ENCODE measurements around the gene GBGT1. TPM values are rescaled to one million over a fixed set of nuclear protein-coding genes. Genes with fewer than 3 reads are reported as not detected.

GBGT1 gene
- total RNA-seq, 4 donors from 2014 or later: 11.3 to 18.0 (median 15.6) TPM

DNA sequence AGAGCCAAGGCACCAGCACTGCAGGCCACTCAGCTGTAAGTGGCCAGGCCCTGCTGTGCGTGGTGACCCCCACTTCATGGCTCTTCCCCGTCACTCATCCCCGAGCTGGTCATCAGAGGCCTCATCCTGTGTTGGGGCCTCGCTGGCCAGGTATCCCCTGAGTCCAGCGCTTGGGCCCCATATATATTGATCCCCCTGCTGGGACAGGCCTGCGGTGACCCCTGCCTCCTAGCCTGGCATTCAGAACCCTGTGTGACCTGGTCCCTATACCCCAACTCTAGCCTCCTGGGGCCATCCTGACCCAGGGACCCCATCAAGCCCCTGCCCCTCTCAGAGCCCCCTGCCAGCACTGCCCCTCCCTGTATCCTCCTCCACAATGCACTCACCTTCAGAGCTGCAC, 12.7 kb downstream of the GBGT1 start:
- ATAC-seq: no peak
- H3K4me1 ChIP-seq: peaks cover 0 to 42% (median 13%) of the 10 kb centered on the region in 3 donors
- H3K27me3 ChIP-seq: no peaks in the 10 kb centered on the region
- H3K36me3 ChIP-seq: peaks cover 0 to 16% of the 10 kb centered on the region in 2 donors
- peak overlapping the region in 2 of 4 donors; percentile 92 to 93 for H3K27ac ChIP-seq
- no peaks in the 10 kb centered on the region for H3K9me3 ChIP-seq
- WGBS, 2 donors (ENCODE audit: low coverage in 1 of 2): 95% methylated on average over 5 of the region's 6 CpGs; no CpG with 5 or more reads in 1 of the 2 donors
- no peak for TF ChIP-seq POLR2A (IDR thresholded peaks at IDR 0.05)
- TF ChIP-seq, protein P1, sequence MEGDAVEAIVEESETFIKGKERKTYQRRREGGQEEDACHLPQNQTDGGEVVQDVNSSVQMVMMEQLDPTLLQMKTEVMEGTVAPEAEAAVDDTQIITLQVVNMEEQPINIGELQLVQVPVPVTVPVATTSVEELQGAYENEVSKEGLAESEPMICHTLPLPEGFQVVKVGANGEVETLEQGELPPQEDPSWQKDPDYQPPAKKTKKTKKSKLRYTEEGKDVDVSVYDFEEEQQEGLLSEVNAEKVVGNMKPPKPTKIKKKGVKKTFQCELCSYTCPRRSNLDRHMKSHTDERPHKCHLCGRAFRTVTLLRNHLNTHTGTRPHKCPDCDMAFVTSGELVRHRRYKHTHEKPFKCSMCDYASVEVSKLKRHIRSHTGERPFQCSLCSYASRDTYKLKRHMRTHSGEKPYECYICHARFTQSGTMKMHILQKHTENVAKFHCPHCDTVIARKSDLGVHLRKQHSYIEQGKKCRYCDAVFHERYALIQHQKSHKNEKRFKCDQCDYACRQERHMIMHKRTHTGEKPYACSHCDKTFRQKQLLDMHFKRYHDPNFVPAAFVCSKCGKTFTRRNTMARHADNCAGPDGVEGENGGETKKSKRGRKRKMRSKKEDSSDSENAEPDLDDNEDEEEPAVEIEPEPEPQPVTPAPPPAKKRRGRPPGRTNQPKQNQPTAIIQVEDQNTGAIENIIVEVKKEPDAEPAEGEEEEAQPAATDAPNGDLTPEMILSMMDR (IDR thresholded peaks at IDR 0.05): no peak
- no peak for TF ChIP-seq EP300 (IDR thresholded peaks at IDR 0.05)
- H3K4me3 ChIP-seq: no peak overlapping the region

DNA sequence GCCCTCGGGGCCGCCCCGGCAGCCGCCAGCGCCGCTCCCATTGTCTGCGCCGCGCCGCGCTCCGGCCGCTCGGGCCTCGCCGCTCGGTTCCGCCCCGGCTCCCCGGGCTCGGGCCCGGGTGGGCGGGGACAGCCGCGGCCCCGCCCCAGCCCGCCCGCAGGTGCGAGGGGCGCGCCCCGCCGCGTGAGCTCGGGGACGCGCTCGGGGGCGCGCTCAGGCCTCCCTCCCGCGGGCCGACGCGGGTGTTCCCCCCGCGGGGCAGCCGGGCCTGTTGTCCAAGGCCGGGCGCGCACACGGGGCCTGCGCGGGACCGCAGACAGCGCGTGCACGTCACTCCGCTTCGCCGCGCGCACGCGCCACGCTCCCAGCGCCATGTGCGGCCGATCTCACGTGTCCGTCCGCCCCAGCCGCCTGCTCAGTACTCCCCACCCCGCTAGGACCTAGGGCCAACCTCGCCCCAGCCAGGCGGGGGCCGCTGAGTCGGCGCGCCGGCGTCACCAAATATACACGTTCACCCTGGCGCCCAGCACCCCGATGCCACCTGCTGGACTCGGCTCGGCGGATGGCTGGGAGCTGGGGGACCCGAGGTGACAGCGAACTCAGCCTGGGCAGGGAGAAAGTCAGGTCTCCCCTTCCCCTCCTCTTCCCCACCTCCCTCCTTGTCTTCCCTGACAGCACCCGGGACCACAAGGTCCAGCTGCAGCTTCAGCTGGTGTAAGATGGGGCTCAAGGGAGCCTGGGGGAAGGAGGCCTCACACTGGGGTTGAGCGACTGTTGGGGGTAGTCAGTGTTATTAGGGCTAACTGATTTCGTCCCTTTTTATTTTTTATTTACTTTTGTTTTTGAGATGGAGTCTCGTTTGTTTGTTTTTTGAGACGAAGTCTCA, 14.3 kb downstream of the GBGT1 start:
- peaks cover 0 to 56% (median 20%) of the 10 kb centered on the region in 3 donors for H3K4me1 ChIP-seq
- H3K9me3 ChIP-seq: no peaks in the 10 kb centered on the region
- peak overlapping the region; percentile 37 to 73 for H3K4me3 ChIP-seq
- H3K36me3 ChIP-seq: no peaks in the 10 kb centered on the region
- peak; percentile 89 for ATAC-seq
- H3K27ac ChIP-seq: peak overlapping the region; percentile 79 to 93 (median 92)
- 31 to 47% methylated on average over 3 to 4 of the region's 95 CpGs for WGBS, 2 donors (ENCODE audit: low coverage in 1 of 2)
- H3K27me3 ChIP-seq: no peaks in the 10 kb centered on the region
- TF ChIP-seq, protein P1 (IDR thresholded peaks at IDR 0.05): peak in 3 of 4 experiments; percentile 24 to 53 (median 53)
- TF ChIP-seq POLR2A (IDR thresholded peaks at IDR 0.05): peak; percentile 44 to 54
- peak; percentile 82 for TF ChIP-seq POLR2AphosphoS5 (IDR thresholded peaks at IDR 0.05)
- no peak for TF ChIP-seq EP300 (IDR thresholded peaks at IDR 0.05)

DNA sequence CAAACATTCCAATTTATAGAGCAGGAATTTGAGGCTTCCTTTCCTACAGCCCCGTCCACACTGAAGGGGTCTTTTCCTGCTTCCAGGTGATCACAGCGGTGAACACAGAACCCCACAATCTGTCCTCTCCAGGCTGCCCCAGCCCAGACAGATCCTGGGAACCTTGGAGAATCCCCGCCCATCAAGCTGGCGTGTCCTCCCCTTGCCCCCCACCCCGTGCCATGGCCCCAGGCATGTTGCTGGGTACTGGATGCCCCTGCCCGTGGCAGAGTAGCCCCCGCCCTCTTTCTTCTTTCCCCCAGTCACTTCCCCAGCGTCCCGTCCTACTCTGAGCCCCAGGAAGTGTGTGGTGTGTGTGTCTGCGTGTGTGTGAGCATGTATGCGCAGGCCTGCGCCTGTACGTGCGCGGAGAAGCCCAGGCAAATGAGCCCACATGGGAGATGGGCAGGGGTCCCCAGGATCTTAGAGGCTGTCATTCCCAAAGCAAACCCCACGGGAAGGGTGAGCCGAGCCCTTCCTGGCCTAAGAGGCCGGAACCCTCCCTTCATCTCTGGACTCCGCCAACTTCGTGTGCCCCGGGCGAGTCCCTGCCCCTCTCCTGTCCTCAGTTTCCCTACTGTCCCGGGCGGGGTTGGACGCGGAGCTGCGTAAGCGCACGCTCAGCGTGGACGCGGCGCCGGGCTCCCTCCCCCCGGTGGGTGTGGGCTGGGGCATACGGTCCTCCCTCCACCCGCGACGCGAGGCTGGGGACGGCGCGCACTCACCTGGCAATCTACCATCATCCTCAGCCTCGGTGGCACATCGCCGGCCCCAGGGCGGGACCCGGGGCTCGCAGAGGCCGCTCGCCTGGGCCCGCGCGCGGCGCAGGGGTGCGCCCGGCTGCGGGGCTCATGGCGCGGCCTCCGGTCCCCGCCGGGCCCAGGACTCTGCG, 15.2 kb downstream of the GBGT1 start:
- TF ChIP-seq, protein P1 (IDR thresholded peaks at IDR 0.05): no peak
- TF ChIP-seq POLR2AphosphoS5 (IDR thresholded peaks at IDR 0.05): peak; percentile 40
- Histone ChIP-seq H3K9me3 (no peaks in the 10 kb centered on the region), H3K4me1 (peaks cover 0 to 65% (median 26%) of the 10 kb centered on the region in 3 donors), H3K27ac (peak overlapping the region; percentile 49 to 93 (median 92)), H3K27me3 (no peaks in the 10 kb centered on the region), H3K4me3 (peak overlapping the region; percentile 37 to 73), H3K36me3 (no peaks in the 10 kb centered on the region)
- WGBS, 2 donors (ENCODE audit: low coverage in 1 of 2): 0% methylated on average over 4 of the region's 65 CpGs; no CpG with 5 or more reads in 1 of the 2 donors
- peak; percentile 33 for ATAC-seq

DNA sequence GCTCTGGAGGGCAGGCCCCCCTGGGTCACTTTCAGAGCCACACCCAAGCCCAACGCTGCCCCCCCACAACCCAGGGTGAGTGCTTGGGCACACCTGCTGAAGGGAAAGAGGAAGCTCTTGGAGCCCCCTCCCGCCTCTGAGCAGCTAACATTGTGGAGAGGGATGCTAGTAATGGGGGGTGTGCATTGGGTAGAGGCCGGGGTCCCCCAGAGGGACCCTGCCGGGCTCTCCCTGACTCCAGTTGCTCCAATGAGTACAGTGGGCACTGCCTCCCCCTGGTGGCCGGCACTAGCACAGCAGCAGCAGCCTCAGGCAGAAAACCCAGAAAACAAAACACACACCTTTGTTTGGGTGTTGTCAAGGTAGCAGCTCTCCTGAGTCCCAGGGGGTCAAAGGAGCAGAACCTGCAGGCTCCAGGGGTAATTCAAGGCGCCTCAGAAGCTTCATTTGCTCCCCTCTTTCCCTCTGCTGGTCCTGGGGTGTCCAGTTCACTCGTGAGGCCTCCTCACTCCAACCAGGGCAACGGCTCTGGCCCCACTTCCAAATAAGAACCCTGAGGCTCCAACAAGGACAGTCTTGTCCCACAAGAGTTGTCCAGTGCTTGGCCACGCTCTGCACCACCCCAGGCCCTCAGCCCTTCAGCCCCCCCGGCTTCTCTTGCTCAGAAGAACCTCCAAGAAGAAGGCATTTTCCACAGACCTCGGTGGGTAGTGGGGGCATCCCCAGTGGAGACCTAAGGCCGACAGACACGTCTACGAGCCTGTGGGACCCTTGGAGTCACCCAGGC, 16.1 kb downstream of the GBGT1 start:
- no peak for ATAC-seq
- peak overlapping the region; percentile 49 to 93 (median 92) for H3K27ac ChIP-seq
- WGBS, 2 donors (ENCODE audit: low coverage in 1 of 2): 13% methylated on average over 3 of the region's 14 CpGs; no CpG with 5 or more reads in 1 of the 2 donors
- TF ChIP-seq EP300 (IDR thresholded peaks at IDR 0.05) (no peak), POLR2A (IDR thresholded peaks at IDR 0.05) (no peak)
- TF ChIP-seq, protein P1 (IDR thresholded peaks at IDR 0.05): peak in 3 of 4 experiments; percentile 95 to 99 (median 96)
- H3K36me3 ChIP-seq: no peaks in the 10 kb centered on the region
- peak overlapping the region; percentile 37 to 73 for H3K4me3 ChIP-seq
- H3K4me1 ChIP-seq: peaks cover 0 to 68% (median 29%) of the 10 kb centered on the region in 3 donors
- H3K9me3 ChIP-seq: no peaks in the 10 kb centered on the region
- no peaks in the 10 kb centered on the region for H3K27me3 ChIP-seq

Measured in gastroesophageal sphincter (tissue), 4 donors.